Measurements from ENCODE around the gene PCBP2.

Gene PCBP2

GRCh38 chr12:53495903-53496751 lies 44.2 kb downstream of the PCBP2 start:
- ATAC-seq (ENCODE audit: low read depth) (no peak), DNase-seq (ENCODE audit: low spot score) (no peak)
- no peaks in the 10 kb centered on the region for H3K36me3 ChIP-seq (ENCODE audit: low read depth)
- H3K9me3 ChIP-seq (ENCODE audit: severe bottlenecking) = no peaks in the 10 kb centered on the region
- no peak overlapping the region for H3K4me3 ChIP-seq (ENCODE audit: severe bottlenecking)
- H3K27me3 ChIP-seq (ENCODE audit: insufficient read depth, poor library complexity, severe bottlenecking) = no peaks in the 10 kb centered on the region
- H3K4me1 ChIP-seq (ENCODE audit: insufficient read depth, poor library complexity, severe bottlenecking) = peaks cover 7% of the 10 kb centered on the region
- TF ChIP-seq, protein P1, sequence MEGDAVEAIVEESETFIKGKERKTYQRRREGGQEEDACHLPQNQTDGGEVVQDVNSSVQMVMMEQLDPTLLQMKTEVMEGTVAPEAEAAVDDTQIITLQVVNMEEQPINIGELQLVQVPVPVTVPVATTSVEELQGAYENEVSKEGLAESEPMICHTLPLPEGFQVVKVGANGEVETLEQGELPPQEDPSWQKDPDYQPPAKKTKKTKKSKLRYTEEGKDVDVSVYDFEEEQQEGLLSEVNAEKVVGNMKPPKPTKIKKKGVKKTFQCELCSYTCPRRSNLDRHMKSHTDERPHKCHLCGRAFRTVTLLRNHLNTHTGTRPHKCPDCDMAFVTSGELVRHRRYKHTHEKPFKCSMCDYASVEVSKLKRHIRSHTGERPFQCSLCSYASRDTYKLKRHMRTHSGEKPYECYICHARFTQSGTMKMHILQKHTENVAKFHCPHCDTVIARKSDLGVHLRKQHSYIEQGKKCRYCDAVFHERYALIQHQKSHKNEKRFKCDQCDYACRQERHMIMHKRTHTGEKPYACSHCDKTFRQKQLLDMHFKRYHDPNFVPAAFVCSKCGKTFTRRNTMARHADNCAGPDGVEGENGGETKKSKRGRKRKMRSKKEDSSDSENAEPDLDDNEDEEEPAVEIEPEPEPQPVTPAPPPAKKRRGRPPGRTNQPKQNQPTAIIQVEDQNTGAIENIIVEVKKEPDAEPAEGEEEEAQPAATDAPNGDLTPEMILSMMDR (IDR thresholded peaks at IDR 0.05; ENCODE audit: poor library complexity, severe bottlenecking) = no peak
- H3K27ac ChIP-seq (ENCODE audit: poor library complexity, severe bottlenecking) = no peak overlapping the region

- H3K27ac ChIP-seq (ENCODE audit: poor library complexity, severe bottlenecking) = no peak overlapping the region
- ATAC-seq (ENCODE audit: low read depth) = no peak
- H3K4me3 ChIP-seq (ENCODE audit: severe bottlenecking) = no peak overlapping the region
- H3K9me3 ChIP-seq (ENCODE audit: severe bottlenecking) = no peaks in the 10 kb centered on the region
- no peaks in the 10 kb centered on the region for H3K27me3 ChIP-seq (ENCODE audit: insufficient read depth, poor library complexity, severe bottlenecking)
- TF ChIP-seq, protein P1 (IDR thresholded peaks at IDR 0.05; ENCODE audit: poor library complexity, severe bottlenecking) = no peak
- H3K36me3 ChIP-seq (ENCODE audit: low read depth) = no peaks in the 10 kb centered on the region
- DNase-seq (ENCODE audit: low spot score) = no peak
- H3K4me1 ChIP-seq (ENCODE audit: insufficient read depth, poor library complexity, severe bottlenecking) = peaks cover 7% of the 10 kb centered on the region
Measured at GRCh38 chr12:53496752-53497032, 44.8 kb downstream of the PCBP2 start.

GRCh38 chr12:53497461-53497860 lies 45.6 kb downstream of the PCBP2 start:
- DNase-seq (ENCODE audit: low spot score) (no peak), ATAC-seq (ENCODE audit: low read depth) (no peak)
- Histone ChIP-seq H3K4me1 (ENCODE audit: insufficient read depth, poor library complexity, severe bottlenecking) (peaks cover 7% of the 10 kb centered on the region), H3K36me3 (ENCODE audit: low read depth) (no peaks in the 10 kb centered on the region), H3K4me3 (ENCODE audit: severe bottlenecking) (no peak overlapping the region), H3K27me3 (ENCODE audit: insufficient read depth, poor library complexity, severe bottlenecking) (no peaks in the 10 kb centered on the region), H3K9me3 (ENCODE audit: severe bottlenecking) (no peaks in the 10 kb centered on the region), H3K27ac (ENCODE audit: poor library complexity, severe bottlenecking) (no peak overlapping the region)
- TF ChIP-seq, protein P1 (IDR thresholded peaks at IDR 0.05; ENCODE audit: poor library complexity, severe bottlenecking) = no peak

- no peak for DNase-seq (ENCODE audit: low spot score)
- Histone ChIP-seq H3K27ac (ENCODE audit: poor library complexity, severe bottlenecking) (no peak overlapping the region), H3K27me3 (ENCODE audit: insufficient read depth, poor library complexity, severe bottlenecking) (no peaks in the 10 kb centered on the region), H3K4me3 (ENCODE audit: severe bottlenecking) (no peak overlapping the region), H3K4me1 (ENCODE audit: insufficient read depth, poor library complexity, severe bottlenecking) (peaks cover 7% of the 10 kb centered on the region), H3K9me3 (ENCODE audit: severe bottlenecking) (no peaks in the 10 kb centered on the region), H3K36me3 (ENCODE audit: low read depth) (no peaks in the 10 kb centered on the region)
- TF ChIP-seq, protein P1 (IDR thresholded peaks at IDR 0.05; ENCODE audit: poor library complexity, severe bottlenecking) = no peak
- no peak for ATAC-seq (ENCODE audit: low read depth)
Measured at GRCh38 chr12:53498235-53498630, 46.3 kb downstream of the PCBP2 start.

Data from RWPE2 (cell line).